ENCODE measurements around the gene OSBPL6.

DNA sequence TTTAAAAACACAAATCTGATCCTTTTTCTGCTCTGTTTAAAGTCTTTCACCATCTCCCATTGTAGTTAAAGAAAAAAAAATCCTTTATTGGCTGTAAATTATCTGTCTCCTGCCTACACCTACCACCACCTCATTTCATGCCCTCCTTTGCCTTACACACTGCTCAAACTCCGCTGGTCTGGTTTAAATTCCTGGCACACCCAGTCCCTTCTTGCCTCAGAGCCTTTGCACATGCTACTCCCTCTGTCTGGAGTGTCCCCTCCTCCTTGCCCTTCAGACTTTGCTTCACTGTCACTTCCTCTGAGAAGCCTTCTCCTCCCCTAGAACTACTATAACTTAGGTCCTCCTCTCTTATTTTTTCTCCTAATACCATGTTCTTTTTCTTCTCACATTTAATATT is 49.6 kb downstream of the OSBPL6 start:
- TF ChIP-seq, protein P1, sequence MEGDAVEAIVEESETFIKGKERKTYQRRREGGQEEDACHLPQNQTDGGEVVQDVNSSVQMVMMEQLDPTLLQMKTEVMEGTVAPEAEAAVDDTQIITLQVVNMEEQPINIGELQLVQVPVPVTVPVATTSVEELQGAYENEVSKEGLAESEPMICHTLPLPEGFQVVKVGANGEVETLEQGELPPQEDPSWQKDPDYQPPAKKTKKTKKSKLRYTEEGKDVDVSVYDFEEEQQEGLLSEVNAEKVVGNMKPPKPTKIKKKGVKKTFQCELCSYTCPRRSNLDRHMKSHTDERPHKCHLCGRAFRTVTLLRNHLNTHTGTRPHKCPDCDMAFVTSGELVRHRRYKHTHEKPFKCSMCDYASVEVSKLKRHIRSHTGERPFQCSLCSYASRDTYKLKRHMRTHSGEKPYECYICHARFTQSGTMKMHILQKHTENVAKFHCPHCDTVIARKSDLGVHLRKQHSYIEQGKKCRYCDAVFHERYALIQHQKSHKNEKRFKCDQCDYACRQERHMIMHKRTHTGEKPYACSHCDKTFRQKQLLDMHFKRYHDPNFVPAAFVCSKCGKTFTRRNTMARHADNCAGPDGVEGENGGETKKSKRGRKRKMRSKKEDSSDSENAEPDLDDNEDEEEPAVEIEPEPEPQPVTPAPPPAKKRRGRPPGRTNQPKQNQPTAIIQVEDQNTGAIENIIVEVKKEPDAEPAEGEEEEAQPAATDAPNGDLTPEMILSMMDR (IDR thresholded peaks at IDR 0.05 in 4 of 5, conservative IDR thresholded peaks at IDR 0.05 in 1 of 5), result no peak
- no peak for TF ChIP-seq POLR2A (IDR thresholded peaks at IDR 0.05)

Measured in gastrocnemius medialis (tissue), 4 donors.